GM19238 (cell line): ENCODE results near the gene KLHDC8A.
"Not testable (repeated sequence)": the region's sequence is repeated elsewhere in the genome, so short reads cannot be mapped to it uniquely, and the experiment has no call there.

Source experiments
- DNase-seq: peaks from one replicate; pipeline ENCODE4 v3.0.0; 2011; ENCODE audit warnings: low spot score; ENCODE audit not compliant: insufficient read length

The KLHDC8A gene

GRCh38 chr1:205371871-205372660, 15.3 kb upstream of the KLHDC8A start:
- DNase-seq, result no peak

- DNase-seq, result no peak
These were observed 14.1 kb upstream of the KLHDC8A start for GRCh38 chr1:205370780-205371179.

GRCh38 chr1:205369701-205370123, 13.0 kb upstream of the KLHDC8A start:
- DNase-seq, result no peak

GRCh38 chr1:205368478-205368877, 11.8 kb upstream of the KLHDC8A start:
- no peak for DNase-seq

- no peak for DNase-seq
These were observed 9.3 kb upstream of the KLHDC8A start for GRCh38 chr1:205365945-205366463.

GRCh38 chr1:205365086-205365485, 8.4 kb upstream of the KLHDC8A start:
- not testable (repeated sequence) for DNase-seq

GRCh38 chr1:205360891-205361290, 4.2 kb upstream of the KLHDC8A start:
- no peak for DNase-seq

GRCh38 chr1:205359771-205360565, 3.2 kb upstream of the KLHDC8A start:
- DNase-seq, result no peak

GRCh38 chr1:205358579-205358978, 1.9 kb upstream of the KLHDC8A start:
- no peak for DNase-seq

GRCh38 chr1:205357567-205357966, 845 bp upstream of the KLHDC8A start:
- DNase-seq, result no peak

- no peak for DNase-seq
These were observed 1.7 kb downstream of the KLHDC8A start for GRCh38 chr1:205355075-205355453.

GRCh38 chr1:205354259-205355074, 2.3 kb downstream of the KLHDC8A start:
- no peak for DNase-seq

- no peak for DNase-seq
These were observed 3.1 kb downstream of the KLHDC8A start for GRCh38 chr1:205353612-205354011.

GRCh38 chr1:205353191-205353590, 3.5 kb downstream of the KLHDC8A start:
- DNase-seq, result no peak

- no peak for DNase-seq
These were observed 4.6 kb downstream of the KLHDC8A start for GRCh38 chr1:205351984-205352713.

GRCh38 chr1:205350691-205351141, 6.0 kb downstream of the KLHDC8A start:
- no peak for DNase-seq

- no peak for DNase-seq
These were observed 6.6 kb downstream of the KLHDC8A start for GRCh38 chr1:205350124-205350523.

GRCh38 chr1:205348554-205349487, 7.9 kb downstream of the KLHDC8A start:
- DNase-seq, result no peak

- DNase-seq, result no peak
These were observed 9.7 kb downstream of the KLHDC8A start for GRCh38 chr1:205346956-205347574.
